GM21381 (cell line): ENCODE results near the gene EIF5B.
A peak's percentile ranks its signal among the peaks of the same experiment; 100 is the strongest.
"Not testable (repeated sequence)": the region's sequence is repeated elsewhere in the genome, so short reads cannot be mapped to it uniquely, and the experiment has no call there.

Experiments
- ATAC-seq: cut with Tn5 transposase; IDR thresholded peaks from one replicate; pipeline ENCODE4 v1.9.1; 2021; ENCODE audit warnings: mild to moderate bottlenecking, moderate library complexity; ENCODE audit not compliant: unreplicated experiment

The EIF5B gene

GRCh38 chr2:99337113-99338028 lies at the start of gene EIF5B:
Gene EIF5B (plus strand): TSS chr2:99337389. CDS start chr2:99337555, 166 bp downstream.
- peak; percentile 60 for ATAC-seq

- no peak for ATAC-seq
Observed at GRCh38 chr2:99297994-99298393, 39.2 kb upstream of the EIF5B start.

- ATAC-seq = no peak
Observed at GRCh38 chr2:99299580-99299979, 37.6 kb upstream of the EIF5B start.

- not testable (repeated sequence) for ATAC-seq
Observed at GRCh38 chr2:99301097-99301496, 36.1 kb upstream of the EIF5B start, which contains the start of gene LYG1. Gene LYG1 (minus strand): TSS chr2:99301197. CDS start chr2:99295670, 5,527 bp downstream.

GRCh38 chr2:99317161-99317872 lies 19.9 kb upstream of the EIF5B start:
- no peak for ATAC-seq

- ATAC-seq = not testable (repeated sequence)
Observed at GRCh38 chr2:99317873-99318200, 19.4 kb upstream of the EIF5B start.

GRCh38 chr2:99325384-99325783 lies 11.8 kb upstream of the EIF5B start:
- ATAC-seq = no peak

GRCh38 chr2:99335911-99336803 lies 1.0 kb upstream of the EIF5B start, which contains the start of gene TXNDC9:
Gene TXNDC9 (minus strand): TSS chr2:99336333. CDS start chr2:99333210, 3,123 bp downstream.
- peak; percentile 69 for ATAC-seq

GRCh38 chr2:99336804-99337112 lies 431 bp upstream of the EIF5B start:
- peak; percentile 4 for ATAC-seq

- ATAC-seq = no peak
Observed at GRCh38 chr2:99338029-99338585, 918 bp downstream of the EIF5B start.

GRCh38 chr2:99340669-99341236 lies 3.6 kb downstream of the EIF5B start:
- no peak for ATAC-seq

- ATAC-seq = no peak
Observed at GRCh38 chr2:99342536-99342935, 5.3 kb downstream of the EIF5B start.

- not testable (repeated sequence) for ATAC-seq
Observed at GRCh38 chr2:99345446-99345845, 8.3 kb downstream of the EIF5B start.

- ATAC-seq = no peak
Observed at GRCh38 chr2:99346218-99346617, 9.0 kb downstream of the EIF5B start.

- no peak for ATAC-seq
Observed at GRCh38 chr2:99348173-99348572, 11.0 kb downstream of the EIF5B start.

- no peak for ATAC-seq
Observed at GRCh38 chr2:99350194-99350593, 13.0 kb downstream of the EIF5B start.

GRCh38 chr2:99354070-99354469 lies 16.9 kb downstream of the EIF5B start:
- no peak for ATAC-seq

- not testable (repeated sequence) for ATAC-seq
Observed at GRCh38 chr2:99354825-99355224, 17.6 kb downstream of the EIF5B start.

GRCh38 chr2:99356853-99357252 lies 19.7 kb downstream of the EIF5B start:
- no peak for ATAC-seq

GRCh38 chr2:99365661-99366060 lies 28.5 kb downstream of the EIF5B start:
- ATAC-seq = no peak
